VCaP (cell line): ENCODE measurements around the gene FGF12.
A peak's percentile ranks its signal among the peaks of the same experiment; 100 is the strongest.

Source experiments
- H3K27ac ChIP-seq: fragments of 450-650 bp; 2 replicates; pipeline ENCODE4 v1.5.1; 2017
- CTCF ChIP-seq: fragments of 450-650 bp; conservative IDR thresholded peaks from 2 replicates; pipeline ENCODE4 v1.5.1; 2017; ENCODE audit warnings: mild to moderate bottlenecking, moderate library complexity

FGF12 gene

GRCh38 chr3:192566706-192567290 lies 160.5 kb downstream of the FGF12 start:
- no peak overlapping the region for H3K27ac ChIP-seq
- TF ChIP-seq CTCF = peak; percentile 88

GRCh38 chr3:192564611-192565010 lies 162.7 kb downstream of the FGF12 start:
- no peak overlapping the region for H3K27ac ChIP-seq
- TF ChIP-seq CTCF = no peak

- H3K27ac ChIP-seq = no peak overlapping the region
- no peak for TF ChIP-seq CTCF
These were observed 163.9 kb downstream of the FGF12 start for GRCh38 chr3:192563417-192563816.

GRCh38 chr3:192553707-192554106 lies 173.6 kb downstream of the FGF12 start:
- no peak for TF ChIP-seq CTCF
- H3K27ac ChIP-seq = no peak overlapping the region

GRCh38 chr3:192550356-192550755 lies 177.0 kb downstream of the FGF12 start:
- H3K27ac ChIP-seq = no peak overlapping the region
- TF ChIP-seq CTCF = no peak

- TF ChIP-seq CTCF = no peak
- no peak overlapping the region for H3K27ac ChIP-seq
These were observed 182.0 kb downstream of the FGF12 start for GRCh38 chr3:192545333-192545732.

- TF ChIP-seq CTCF = no peak
- no peak overlapping the region for H3K27ac ChIP-seq
These were observed 184.2 kb downstream of the FGF12 start for GRCh38 chr3:192543163-192543562.
